Suprapubic skin (tissue), 4 donors: ENCODE data around the gene ZNF398. TPM values are rescaled to one million over a fixed set of nuclear protein-coding genes. Genes with fewer than 3 reads are reported as not detected.

Experiments used
- DNase-seq, 2 donors: peaks; one replicate each; pipeline ENCODE4 v3.0.0-alpha.2; 2019; ENCODE audit warnings: low spot score in 2 of 2
- H3K27ac ChIP-seq: fragments of 200-600 bp; sonication (generic); one replicate; pipeline ENCODE4 v1.5.1; 2019
- H3K27me3 ChIP-seq: fragments of 200-600 bp; sonication (generic); one replicate; pipeline ENCODE4 v1.5.1; 2019
- H3K36me3 ChIP-seq: fragments of 200-600 bp; sonication (generic); one replicate; pipeline ENCODE4 v1.5.1; 2019
- H3K4me1 ChIP-seq: fragments of 200-600 bp; sonication (generic); one replicate; pipeline ENCODE4 v1.5.1; 2019
- H3K4me3 ChIP-seq: fragments of 200-600 bp; sonication (generic); one replicate; pipeline ENCODE4 v1.5.1; 2019; ENCODE audit warnings: mild to moderate bottlenecking
- H3K9me3 ChIP-seq: fragments of 200-600 bp; sonication (generic); one replicate; pipeline ENCODE4 v1.5.1; 2019
- EP300 ChIP-seq: sonication (generic); formaldehyde crosslinking; IDR thresholded peaks from one replicate; pipeline ENCODE4 v1.6.1; 2017; ENCODE audit warnings: antibody characterized with exemption
- POLR2A ChIP-seq, 2 donors: fragments of 450-650 bp; IDR thresholded peaks; one replicate each; pipeline ENCODE4 v1.6.1; 2017; ENCODE audit warnings: antibody characterized with exemption in 2 of 2, mild to moderate bottlenecking in 2 of 2, moderate library complexity in 2 of 2
- POLR2AphosphoS5 ChIP-seq, 3 donors: sonication (generic); formaldehyde crosslinking; IDR thresholded peaks; one replicate each; pipeline ENCODE4 v1.6.1; 2017; ENCODE audit warnings: antibody characterized with exemption in 3 of 3
- WGBS: methylation state at CpG from one replicate; pipeline ENCODE4 v1.1.5; 2018; 5-methylcytosine and 5-hydroxymethylcytosine counted together
- total RNA-seq, 4 donors: library from RNA; depleted of rRNA; stranded (reverse); fragments of >200 nt; gene quantifications; one replicate each; pipeline ENCODE4 v1.1.0, GENCODE V29; 2016
- TF ChIP-seq, protein P1 (sequence below), 2 donors: fragments of 200-600 bp in 1 of 2; fragments of 450-650 bp in 1 of 2; sonication (generic) in 1 of 2; IDR thresholded peaks; one replicate each; pipeline ENCODE4 v1.5.1; 2016 to 2019; ENCODE audit warnings: antibody characterized with exemption in 2 of 2, mild to moderate bottlenecking in 1 of 2, moderate library complexity in 1 of 2

Gene ZNF398
- total RNA-seq, 4 donors from 2014 or later, result 25.7 to 50.4 (median 33.9) TPM

DNA sequence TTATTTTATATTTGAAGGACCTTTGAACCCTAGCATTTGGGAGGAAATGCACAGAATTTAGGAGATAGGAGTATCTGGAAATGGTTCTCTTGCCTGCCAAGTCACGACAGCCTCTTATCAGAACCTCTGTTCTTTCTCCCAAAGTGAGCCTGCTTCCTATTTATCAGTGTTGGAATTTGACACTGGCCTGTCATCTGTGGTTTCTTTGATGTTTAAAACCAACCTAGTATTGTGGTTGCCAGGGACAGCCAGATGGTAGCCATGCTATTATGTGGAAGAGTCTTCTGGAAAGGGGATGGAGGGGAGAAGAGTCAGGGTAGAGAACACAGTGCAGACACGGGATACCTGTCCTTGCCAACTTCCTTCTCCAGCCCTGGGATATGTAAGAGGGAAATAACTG is 69.1 kb downstream of the ZNF398 start:
- Histone ChIP-seq H3K27ac (no peak overlapping the region), H3K36me3 (peaks cover 100% of the 10 kb centered on the region), H3K4me3 (no peak overlapping the region), H3K9me3 (no peaks in the 10 kb centered on the region), H3K27me3 (no peaks in the 10 kb centered on the region), H3K4me1 (no peaks in the 10 kb centered on the region)
- DNase-seq, result no peak
- TF ChIP-seq EP300, result no peak
- TF ChIP-seq, protein P1, sequence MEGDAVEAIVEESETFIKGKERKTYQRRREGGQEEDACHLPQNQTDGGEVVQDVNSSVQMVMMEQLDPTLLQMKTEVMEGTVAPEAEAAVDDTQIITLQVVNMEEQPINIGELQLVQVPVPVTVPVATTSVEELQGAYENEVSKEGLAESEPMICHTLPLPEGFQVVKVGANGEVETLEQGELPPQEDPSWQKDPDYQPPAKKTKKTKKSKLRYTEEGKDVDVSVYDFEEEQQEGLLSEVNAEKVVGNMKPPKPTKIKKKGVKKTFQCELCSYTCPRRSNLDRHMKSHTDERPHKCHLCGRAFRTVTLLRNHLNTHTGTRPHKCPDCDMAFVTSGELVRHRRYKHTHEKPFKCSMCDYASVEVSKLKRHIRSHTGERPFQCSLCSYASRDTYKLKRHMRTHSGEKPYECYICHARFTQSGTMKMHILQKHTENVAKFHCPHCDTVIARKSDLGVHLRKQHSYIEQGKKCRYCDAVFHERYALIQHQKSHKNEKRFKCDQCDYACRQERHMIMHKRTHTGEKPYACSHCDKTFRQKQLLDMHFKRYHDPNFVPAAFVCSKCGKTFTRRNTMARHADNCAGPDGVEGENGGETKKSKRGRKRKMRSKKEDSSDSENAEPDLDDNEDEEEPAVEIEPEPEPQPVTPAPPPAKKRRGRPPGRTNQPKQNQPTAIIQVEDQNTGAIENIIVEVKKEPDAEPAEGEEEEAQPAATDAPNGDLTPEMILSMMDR (IDR thresholded peaks at IDR 0.05), result no peak
- TF ChIP-seq POLR2A (IDR thresholded peaks at IDR 0.05), result no peak
- TF ChIP-seq POLR2AphosphoS5 (IDR thresholded peaks at IDR 0.05), result no peak
- 78% methylated on average over 2 of the region's 2 CpGs for WGBS

DNA sequence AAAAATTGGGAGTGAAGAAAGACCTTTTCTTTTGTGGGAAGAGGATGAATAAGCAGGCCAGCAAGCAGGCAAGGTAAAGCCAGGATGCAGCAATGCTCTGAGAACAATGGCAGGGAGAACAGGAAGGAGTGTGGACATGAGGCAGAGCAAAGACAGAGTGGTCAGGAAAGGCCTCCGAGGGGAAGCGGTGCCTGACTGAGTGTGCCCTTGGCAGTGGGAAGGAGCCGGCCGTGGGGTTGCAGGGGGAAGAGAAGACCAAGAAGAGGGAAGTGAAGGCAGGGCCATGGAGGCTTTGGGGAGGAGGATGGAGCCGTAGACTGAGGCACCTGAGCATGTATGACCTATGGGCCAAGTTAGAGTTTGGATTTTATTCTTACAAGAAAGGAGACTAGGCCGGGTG is 70.3 kb downstream of the ZNF398 start:
- no peaks in the 10 kb centered on the region for H3K27me3 ChIP-seq
- H3K9me3 ChIP-seq, result no peaks in the 10 kb centered on the region
- peaks cover 100% of the 10 kb centered on the region for H3K36me3 ChIP-seq
- TF ChIP-seq, protein P1 (IDR thresholded peaks at IDR 0.05), result no peak
- no peak for TF ChIP-seq POLR2A (IDR thresholded peaks at IDR 0.05)
- no peak for TF ChIP-seq POLR2AphosphoS5 (IDR thresholded peaks at IDR 0.05)
- no peak for TF ChIP-seq EP300
- no peak overlapping the region for H3K4me3 ChIP-seq
- DNase-seq, result no peak
- WGBS, result 89% methylated on average over 6 of the region's 6 CpGs
- no peak overlapping the region for H3K27ac ChIP-seq
- H3K4me1 ChIP-seq, result no peaks in the 10 kb centered on the region

DNA sequence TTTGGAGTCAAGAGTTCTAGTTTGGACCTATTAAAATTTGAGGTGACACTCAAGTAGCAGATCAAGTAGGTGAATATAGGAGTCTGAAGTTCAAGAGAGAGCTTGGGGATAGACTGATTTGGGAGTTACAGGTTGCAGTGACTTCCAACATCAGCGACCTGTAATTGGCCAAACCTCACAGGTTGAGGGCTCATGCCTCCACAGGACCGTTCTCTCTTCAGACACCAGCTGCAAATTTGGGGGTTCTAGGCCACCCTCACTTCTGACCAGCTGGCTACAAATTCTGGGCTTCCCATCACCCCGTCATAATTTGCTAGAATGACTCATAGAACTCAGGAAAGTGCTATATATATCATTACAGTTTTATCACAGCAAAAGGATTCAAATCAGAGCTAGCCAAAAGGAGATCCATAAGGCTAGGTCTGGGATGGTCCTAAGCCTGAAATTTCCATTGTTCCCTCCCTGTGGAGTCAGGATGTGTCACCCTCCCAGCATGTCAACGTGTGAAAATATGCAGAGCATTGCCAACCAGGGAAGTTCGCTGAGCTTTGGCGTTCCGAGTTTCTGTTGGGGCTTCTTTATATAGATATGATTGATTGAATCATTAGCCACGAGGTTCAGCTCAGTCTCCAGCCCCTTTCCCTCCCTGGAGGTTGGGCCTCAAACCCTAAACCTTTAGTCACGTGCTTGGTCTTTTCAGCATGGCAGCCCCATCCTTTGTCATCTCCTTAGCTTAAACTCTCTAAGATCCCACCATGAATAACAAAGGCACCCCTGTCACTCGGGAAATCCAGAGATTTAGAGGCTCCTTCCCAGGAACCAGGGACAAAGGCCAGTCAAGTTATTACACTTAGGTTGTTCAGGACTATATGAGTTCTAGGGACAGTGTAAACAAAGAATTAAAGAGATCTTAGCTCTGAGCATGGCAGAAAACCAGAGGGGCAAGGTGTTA is 71.5 kb downstream of the ZNF398 start:
- Histone ChIP-seq H3K4me3 (no peak overlapping the region), H3K36me3 (peaks cover 100% of the 10 kb centered on the region), H3K9me3 (no peaks in the 10 kb centered on the region), H3K4me1 (no peaks in the 10 kb centered on the region), H3K27ac (no peak overlapping the region), H3K27me3 (no peaks in the 10 kb centered on the region)
- TF ChIP-seq POLR2A (IDR thresholded peaks at IDR 0.05) (no peak), EP300 (no peak), POLR2AphosphoS5 (IDR thresholded peaks at IDR 0.05) (no peak)
- TF ChIP-seq, protein P1 (IDR thresholded peaks at IDR 0.05), result no peak
- DNase-seq, result no peak
- WGBS, result 91% methylated on average over 10 of the region's 10 CpGs

DNA sequence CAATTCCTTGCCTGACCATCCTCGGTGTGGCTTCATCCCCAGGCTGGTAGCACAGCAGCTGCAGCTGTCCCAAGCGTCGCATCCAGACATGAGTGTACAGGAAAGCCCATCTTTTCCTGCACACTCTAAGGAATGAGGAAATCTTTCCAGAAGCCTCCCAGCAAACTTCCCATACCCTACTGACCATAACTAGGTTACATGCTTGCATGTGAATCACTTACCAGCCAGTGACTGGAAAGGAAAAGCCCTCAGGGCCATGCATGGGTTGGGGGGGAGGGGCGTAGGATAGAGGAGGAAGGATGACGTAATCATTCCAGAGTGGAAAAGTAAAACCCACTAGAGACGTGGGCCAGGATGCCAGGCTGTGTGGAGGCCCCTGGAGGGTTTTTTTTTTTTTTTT is 73.3 kb downstream of the ZNF398 start:
- Histone ChIP-seq H3K27ac (no peak overlapping the region), H3K27me3 (no peaks in the 10 kb centered on the region), H3K4me3 (no peak overlapping the region), H3K4me1 (no peaks in the 10 kb centered on the region), H3K9me3 (no peaks in the 10 kb centered on the region), H3K36me3 (peaks cover 100% of the 10 kb centered on the region)
- TF ChIP-seq POLR2AphosphoS5 (IDR thresholded peaks at IDR 0.05) (no peak), EP300 (no peak), POLR2A (IDR thresholded peaks at IDR 0.05) (no peak)
- TF ChIP-seq, protein P1 (IDR thresholded peaks at IDR 0.05), result no peak
- DNase-seq, result no peak
- 67% methylated on average over 6 of the region's 6 CpGs for WGBS

DNA sequence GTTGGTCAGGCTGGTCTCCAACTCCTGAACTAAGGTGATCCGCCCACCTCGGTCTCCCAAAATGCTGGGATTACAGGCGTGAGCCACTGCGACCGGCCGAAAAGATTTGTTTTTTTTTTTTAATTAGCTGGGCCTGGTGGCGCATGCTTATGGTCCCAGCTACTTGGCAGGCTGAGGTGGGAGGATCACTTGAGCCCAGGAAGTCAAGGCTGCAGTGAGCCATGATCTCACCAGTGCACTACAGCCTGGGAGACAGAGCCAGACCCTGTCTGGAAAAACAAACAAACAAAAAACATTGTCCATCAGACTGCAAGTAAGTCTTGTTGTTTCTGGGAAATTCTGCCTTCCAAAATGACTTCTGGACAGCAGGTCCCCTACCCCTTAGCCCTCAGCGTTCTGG is 75.9 kb downstream of the ZNF398 start:
- no peak for DNase-seq
- no peak overlapping the region for H3K4me3 ChIP-seq
- H3K27me3 ChIP-seq, result no peaks in the 10 kb centered on the region
- 97% methylated on average over 8 of the region's 8 CpGs for WGBS
- TF ChIP-seq, protein P1 (IDR thresholded peaks at IDR 0.05), result no peak
- no peak for TF ChIP-seq POLR2A (IDR thresholded peaks at IDR 0.05)
- no peak for TF ChIP-seq POLR2AphosphoS5 (IDR thresholded peaks at IDR 0.05)
- TF ChIP-seq EP300, result no peak
- H3K4me1 ChIP-seq, result no peaks in the 10 kb centered on the region
- H3K27ac ChIP-seq, result no peak overlapping the region
- H3K36me3 ChIP-seq, result peaks cover 79% of the 10 kb centered on the region
- H3K9me3 ChIP-seq, result no peaks in the 10 kb centered on the region
